PFSK-1 (cell line): Measurements from ENCODE around the gene SLC37A3.

Source experiments
- POLR2AphosphoS5 ChIP-seq: IDR thresholded peaks from 2 replicates; pipeline ENCODE4 v1.6.1; 2012; ENCODE audit warnings: low read depth, mild to moderate bottlenecking, control low read depth, low read length, moderate library complexity
- TF ChIP-seq, protein P1 (sequence below), 2 experiments: IDR thresholded peaks; 2 replicates each; pipeline versions ENCODE4 v1.6.1 to v1.8.0; 2011 to 2012; ENCODE audit warnings: low read depth in 2 of 2, low read length in 2 of 2, control low read depth in 1 of 2, inconsistent platforms in 1 of 2, mild to moderate bottlenecking in 1 of 2, moderate library complexity in 1 of 2; ENCODE audit not compliant: insufficient read depth in 1 of 2

DNA sequence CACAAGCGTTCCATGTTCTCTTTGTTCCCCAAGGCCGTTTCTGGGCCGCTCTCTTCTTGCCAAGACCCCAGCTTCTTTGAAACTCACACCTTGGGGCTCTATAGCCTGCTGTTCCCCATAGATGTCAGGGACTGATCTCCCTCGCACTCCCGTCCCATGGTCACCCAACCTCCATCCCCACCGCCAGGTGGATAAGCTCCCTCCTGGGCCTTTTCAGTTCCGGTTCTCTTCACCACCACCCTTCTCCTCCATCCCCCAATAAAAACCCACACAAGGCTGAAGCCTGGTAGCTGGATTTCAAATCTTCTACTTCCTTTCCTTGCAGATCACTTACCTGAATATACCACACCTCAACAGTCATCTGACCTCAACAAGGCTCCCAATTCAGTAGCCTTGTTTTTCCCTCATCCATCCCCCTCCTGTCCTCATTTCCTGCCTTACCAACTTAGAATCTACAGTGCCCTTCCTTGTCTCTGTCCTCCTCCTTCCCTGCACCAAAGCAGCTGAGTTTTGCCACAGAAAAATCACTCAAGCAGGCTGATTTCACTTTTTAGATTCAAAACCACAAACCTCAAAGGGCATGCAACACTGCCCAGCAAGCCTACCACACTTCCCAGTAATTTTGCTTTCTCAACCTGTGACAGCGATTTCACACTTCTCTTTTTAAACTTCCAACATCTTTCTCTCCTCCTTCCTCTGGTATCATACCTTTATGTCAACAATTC lies 7.7 kb downstream of the SLC37A3 start:
- TF ChIP-seq POLR2AphosphoS5: no peak
- TF ChIP-seq, protein P1, sequence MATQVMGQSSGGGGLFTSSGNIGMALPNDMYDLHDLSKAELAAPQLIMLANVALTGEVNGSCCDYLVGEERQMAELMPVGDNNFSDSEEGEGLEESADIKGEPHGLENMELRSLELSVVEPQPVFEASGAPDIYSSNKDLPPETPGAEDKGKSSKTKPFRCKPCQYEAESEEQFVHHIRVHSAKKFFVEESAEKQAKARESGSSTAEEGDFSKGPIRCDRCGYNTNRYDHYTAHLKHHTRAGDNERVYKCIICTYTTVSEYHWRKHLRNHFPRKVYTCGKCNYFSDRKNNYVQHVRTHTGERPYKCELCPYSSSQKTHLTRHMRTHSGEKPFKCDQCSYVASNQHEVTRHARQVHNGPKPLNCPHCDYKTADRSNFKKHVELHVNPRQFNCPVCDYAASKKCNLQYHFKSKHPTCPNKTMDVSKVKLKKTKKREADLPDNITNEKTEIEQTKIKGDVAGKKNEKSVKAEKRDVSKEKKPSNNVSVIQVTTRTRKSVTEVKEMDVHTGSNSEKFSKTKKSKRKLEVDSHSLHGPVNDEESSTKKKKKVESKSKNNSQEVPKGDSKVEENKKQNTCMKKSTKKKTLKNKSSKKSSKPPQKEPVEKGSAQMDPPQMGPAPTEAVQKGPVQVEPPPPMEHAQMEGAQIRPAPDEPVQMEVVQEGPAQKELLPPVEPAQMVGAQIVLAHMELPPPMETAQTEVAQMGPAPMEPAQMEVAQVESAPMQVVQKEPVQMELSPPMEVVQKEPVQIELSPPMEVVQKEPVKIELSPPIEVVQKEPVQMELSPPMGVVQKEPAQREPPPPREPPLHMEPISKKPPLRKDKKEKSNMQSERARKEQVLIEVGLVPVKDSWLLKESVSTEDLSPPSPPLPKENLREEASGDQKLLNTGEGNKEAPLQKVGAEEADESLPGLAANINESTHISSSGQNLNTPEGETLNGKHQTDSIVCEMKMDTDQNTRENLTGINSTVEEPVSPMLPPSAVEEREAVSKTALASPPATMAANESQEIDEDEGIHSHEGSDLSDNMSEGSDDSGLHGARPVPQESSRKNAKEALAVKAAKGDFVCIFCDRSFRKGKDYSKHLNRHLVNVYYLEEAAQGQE (IDR thresholded peaks at IDR 0.05; ENCODE audit: insufficient read depth in 1 of 2, low read depth in 2 of 2, low read length in 2 of 2): no peak
